B cell (primary cell): ENCODE data around the gene GATA6.

Experiments used
- EZH2 ChIP-seq: IDR thresholded peaks from 2 replicates; pipeline ENCODE4 v1.6.1; 2012; ENCODE audit warnings: borderline replicate concordance, low read depth, mild to moderate bottlenecking, moderate library complexity, low read length; ENCODE audit not compliant: insufficient read depth, poor library complexity, severe bottlenecking
- TF ChIP-seq, protein P1 (sequence below): fragments of 200-600 bp; IDR thresholded peaks from one replicate; pipeline ENCODE4 v1.8.0; 2022; ENCODE audit warnings: antibody characterized with exemption, mild to moderate bottlenecking

- TF ChIP-seq, protein P1, sequence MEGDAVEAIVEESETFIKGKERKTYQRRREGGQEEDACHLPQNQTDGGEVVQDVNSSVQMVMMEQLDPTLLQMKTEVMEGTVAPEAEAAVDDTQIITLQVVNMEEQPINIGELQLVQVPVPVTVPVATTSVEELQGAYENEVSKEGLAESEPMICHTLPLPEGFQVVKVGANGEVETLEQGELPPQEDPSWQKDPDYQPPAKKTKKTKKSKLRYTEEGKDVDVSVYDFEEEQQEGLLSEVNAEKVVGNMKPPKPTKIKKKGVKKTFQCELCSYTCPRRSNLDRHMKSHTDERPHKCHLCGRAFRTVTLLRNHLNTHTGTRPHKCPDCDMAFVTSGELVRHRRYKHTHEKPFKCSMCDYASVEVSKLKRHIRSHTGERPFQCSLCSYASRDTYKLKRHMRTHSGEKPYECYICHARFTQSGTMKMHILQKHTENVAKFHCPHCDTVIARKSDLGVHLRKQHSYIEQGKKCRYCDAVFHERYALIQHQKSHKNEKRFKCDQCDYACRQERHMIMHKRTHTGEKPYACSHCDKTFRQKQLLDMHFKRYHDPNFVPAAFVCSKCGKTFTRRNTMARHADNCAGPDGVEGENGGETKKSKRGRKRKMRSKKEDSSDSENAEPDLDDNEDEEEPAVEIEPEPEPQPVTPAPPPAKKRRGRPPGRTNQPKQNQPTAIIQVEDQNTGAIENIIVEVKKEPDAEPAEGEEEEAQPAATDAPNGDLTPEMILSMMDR: no peak
- no peak for TF ChIP-seq EZH2
Measured at GRCh38 chr18:22169011-22169888, at the start of gene GATA6.
